Upper lobe of left lung (tissue), 4 donors: ENCODE data around the gene EIF2B5.

Experiments
- POLR2A ChIP-seq, 4 donors: fragments of 450-650 bp; IDR thresholded peaks; one replicate each; pipeline ENCODE4 v1.5.1; 2016 to 2017; ENCODE audit warnings: antibody characterized with exemption in 4 of 4, mild to moderate bottlenecking in 2 of 4
- TF ChIP-seq, protein P1 (sequence below), 6 experiments: fragments of 450-650 bp in 4 of 6; fragments of 200-600 bp in 2 of 6; sonication (generic) in 2 of 6; IDR thresholded peaks; one replicate each; pipeline ENCODE4 v1.5.1; 2016 to 2019; ENCODE audit warnings: antibody characterized with exemption in 6 of 6

DNA sequence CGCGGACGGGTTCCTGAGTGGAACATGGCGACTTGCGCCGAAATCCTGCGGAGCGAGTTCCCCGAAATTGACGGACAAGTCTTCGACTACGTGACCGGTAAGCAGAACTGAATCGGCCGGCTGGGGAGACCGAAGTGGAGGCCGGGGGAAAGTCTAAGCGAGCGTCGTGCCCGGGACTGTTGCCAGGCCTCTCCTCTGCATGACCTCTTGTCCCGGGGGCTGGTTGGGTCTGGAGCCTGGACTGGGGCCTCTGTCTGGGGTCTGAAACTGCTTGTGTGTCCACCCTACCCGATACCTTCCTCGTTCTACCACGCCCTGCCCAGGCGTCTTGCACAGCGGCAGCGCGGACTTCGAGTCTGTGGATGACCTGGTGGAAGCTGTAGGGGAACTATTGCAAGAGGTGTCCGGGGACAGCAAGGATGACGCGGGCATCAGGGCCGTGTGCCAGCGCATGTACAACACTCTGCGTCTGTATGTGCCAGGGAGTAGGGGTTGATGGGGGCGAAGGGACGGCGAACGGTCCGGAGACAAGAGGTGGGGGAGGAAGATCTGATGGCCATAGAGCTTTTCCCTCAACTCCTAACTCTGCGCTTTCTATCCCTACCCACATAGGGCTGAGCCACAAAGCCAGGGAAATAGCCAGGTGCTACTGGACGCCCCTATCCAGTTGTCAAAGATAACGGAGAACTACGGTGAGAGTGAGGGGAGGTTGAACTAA, 51.2 kb downstream of the EIF2B5 start, which contains the start of gene ABCF3:
- peak in 3 of 4 donors; percentile 61 to 76 (median 62) for TF ChIP-seq POLR2A (IDR thresholded peaks at IDR 0.05)
- TF ChIP-seq, protein P1, sequence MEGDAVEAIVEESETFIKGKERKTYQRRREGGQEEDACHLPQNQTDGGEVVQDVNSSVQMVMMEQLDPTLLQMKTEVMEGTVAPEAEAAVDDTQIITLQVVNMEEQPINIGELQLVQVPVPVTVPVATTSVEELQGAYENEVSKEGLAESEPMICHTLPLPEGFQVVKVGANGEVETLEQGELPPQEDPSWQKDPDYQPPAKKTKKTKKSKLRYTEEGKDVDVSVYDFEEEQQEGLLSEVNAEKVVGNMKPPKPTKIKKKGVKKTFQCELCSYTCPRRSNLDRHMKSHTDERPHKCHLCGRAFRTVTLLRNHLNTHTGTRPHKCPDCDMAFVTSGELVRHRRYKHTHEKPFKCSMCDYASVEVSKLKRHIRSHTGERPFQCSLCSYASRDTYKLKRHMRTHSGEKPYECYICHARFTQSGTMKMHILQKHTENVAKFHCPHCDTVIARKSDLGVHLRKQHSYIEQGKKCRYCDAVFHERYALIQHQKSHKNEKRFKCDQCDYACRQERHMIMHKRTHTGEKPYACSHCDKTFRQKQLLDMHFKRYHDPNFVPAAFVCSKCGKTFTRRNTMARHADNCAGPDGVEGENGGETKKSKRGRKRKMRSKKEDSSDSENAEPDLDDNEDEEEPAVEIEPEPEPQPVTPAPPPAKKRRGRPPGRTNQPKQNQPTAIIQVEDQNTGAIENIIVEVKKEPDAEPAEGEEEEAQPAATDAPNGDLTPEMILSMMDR (IDR thresholded peaks at IDR 0.05), result no peak
